Glomerular visceral epithelial cell (primary cell): ENCODE measurements around the gene HIPK4.
A peak's percentile ranks its signal among the peaks of the same experiment; 100 is the strongest.
"Not testable (repeated sequence)": the region's sequence is repeated elsewhere in the genome, so short reads cannot be mapped to it uniquely, and the experiment has no call there.

Experiments used
- DNase-seq: peaks from one replicate; pipeline ENCODE4 v3.0.0-alpha.2; 2016; ENCODE audit errors: extremely low spot score

The HIPK4 gene

GRCh38 chr19:40416918-40417642, 27.1 kb upstream of the HIPK4 start:
- DNase-seq: peak; percentile 32

- no peak for DNase-seq
Measured at GRCh38 chr19:40415768-40416167, 25.8 kb upstream of the HIPK4 start.

GRCh38 chr19:40414542-40415535, 24.9 kb upstream of the HIPK4 start:
- DNase-seq: no peak

- DNase-seq: no peak
Measured at GRCh38 chr19:40413291-40413845, 23.4 kb upstream of the HIPK4 start, which contains the start of gene PRX. PRX (minus strand) TSS chr19:40413378; CDS start chr19:40407932, 5,446 bp downstream.

- DNase-seq: no peak
Measured at GRCh38 chr19:40412866-40413265, 22.9 kb upstream of the HIPK4 start.

- no peak for DNase-seq
Measured at GRCh38 chr19:40411958-40412499, 22.0 kb upstream of the HIPK4 start.

GRCh38 chr19:40411125-40411842, 21.3 kb upstream of the HIPK4 start:
- no peak for DNase-seq

- no peak for DNase-seq
Measured at GRCh38 chr19:40410030-40410389, 20.0 kb upstream of the HIPK4 start.

GRCh38 chr19:40408598-40408925, 18.6 kb upstream of the HIPK4 start:
- DNase-seq: not testable (repeated sequence)

GRCh38 chr19:40407714-40408597, 18.0 kb upstream of the HIPK4 start:
- DNase-seq: no peak

GRCh38 chr19:40403262-40403984, 13.4 kb upstream of the HIPK4 start:
- DNase-seq: peak; percentile 95

GRCh38 chr19:40400559-40400958, 10.6 kb upstream of the HIPK4 start:
- DNase-seq: no peak

GRCh38 chr19:40398417-40399131, 8.6 kb upstream of the HIPK4 start:
- no peak for DNase-seq

- DNase-seq: no peak
Measured at GRCh38 chr19:40397568-40397906, 7.6 kb upstream of the HIPK4 start.

- no peak for DNase-seq
Measured at GRCh38 chr19:40396886-40397567, 7.0 kb upstream of the HIPK4 start.

GRCh38 chr19:40395956-40396355, 6.0 kb upstream of the HIPK4 start:
- DNase-seq: no peak

- DNase-seq: peak; percentile 32
Measured at GRCh38 chr19:40394816-40395210, 4.8 kb upstream of the HIPK4 start.

- no peak for DNase-seq
Measured at GRCh38 chr19:40393894-40394815, 4.2 kb upstream of the HIPK4 start.
